ENCODE measurements around the gene VEPH1. TPM values are rescaled to one million over a fixed set of nuclear protein-coding genes. Genes with fewer than 3 reads are reported as not detected.

The VEPH1 gene
- total RNA-seq, 4 donors from 2014 or later: 0.48 to 11.7 (median 3.2) TPM

DNA sequence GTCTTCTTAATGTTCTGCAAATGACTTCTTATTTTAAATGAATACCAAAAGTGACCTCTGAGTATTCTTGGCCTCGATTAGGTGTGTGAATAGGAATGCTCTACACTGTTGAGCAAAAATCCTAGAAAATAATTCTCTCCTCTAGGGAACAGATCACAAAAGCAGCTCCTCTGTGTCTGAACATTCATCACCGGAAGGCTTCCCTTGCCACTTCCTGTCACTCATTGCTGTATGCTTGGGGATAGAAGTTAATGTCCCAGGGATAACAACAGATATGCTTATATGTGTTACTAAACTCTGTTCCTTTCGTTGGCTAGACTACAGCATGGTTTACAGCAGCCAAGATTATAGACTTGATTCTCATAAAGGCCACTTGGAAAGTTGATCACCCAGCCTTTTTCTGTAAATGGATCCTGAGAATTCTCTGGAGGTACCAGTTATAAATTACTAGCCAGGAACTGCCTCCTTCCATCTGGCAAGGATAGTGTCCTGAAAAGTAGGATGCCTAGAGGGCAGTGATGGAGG is 82.5 kb downstream of the VEPH1 start:
- ATAC-seq (ENCODE audit: low FRiP score): no peak
- TF ChIP-seq, protein P1, sequence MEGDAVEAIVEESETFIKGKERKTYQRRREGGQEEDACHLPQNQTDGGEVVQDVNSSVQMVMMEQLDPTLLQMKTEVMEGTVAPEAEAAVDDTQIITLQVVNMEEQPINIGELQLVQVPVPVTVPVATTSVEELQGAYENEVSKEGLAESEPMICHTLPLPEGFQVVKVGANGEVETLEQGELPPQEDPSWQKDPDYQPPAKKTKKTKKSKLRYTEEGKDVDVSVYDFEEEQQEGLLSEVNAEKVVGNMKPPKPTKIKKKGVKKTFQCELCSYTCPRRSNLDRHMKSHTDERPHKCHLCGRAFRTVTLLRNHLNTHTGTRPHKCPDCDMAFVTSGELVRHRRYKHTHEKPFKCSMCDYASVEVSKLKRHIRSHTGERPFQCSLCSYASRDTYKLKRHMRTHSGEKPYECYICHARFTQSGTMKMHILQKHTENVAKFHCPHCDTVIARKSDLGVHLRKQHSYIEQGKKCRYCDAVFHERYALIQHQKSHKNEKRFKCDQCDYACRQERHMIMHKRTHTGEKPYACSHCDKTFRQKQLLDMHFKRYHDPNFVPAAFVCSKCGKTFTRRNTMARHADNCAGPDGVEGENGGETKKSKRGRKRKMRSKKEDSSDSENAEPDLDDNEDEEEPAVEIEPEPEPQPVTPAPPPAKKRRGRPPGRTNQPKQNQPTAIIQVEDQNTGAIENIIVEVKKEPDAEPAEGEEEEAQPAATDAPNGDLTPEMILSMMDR (IDR thresholded peaks at IDR 0.05): no peak

DNA sequence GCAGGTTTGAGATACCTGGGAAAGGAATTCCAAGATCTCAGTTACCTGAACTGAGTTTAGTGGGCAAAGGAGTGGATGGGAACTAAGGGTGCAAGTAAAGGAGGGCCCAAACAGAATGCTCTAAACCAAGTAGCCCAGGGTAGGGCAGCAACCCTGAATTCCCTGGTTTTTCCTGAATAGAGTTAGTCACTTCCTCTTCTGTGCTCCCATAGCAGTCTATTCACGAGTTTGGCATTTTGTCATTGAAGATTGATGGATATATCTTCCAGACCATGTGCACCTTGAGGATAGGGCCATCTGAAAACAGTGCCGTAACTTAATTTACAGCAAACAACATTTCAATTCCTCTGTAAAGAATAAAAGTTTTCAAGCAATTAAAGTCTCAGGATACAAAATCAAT is 85.1 kb downstream of the VEPH1 start:
- DNase-seq (ENCODE audit: low spot score) (no peak), ATAC-seq (ENCODE audit: low FRiP score) (no peak)
- TF ChIP-seq, protein P1 (IDR thresholded peaks at IDR 0.05): no peak

More for the DNA sequence above, 82.5 kb downstream of the VEPH1 start:
- no peak for DNase-seq (ENCODE audit: low spot score)

DNA sequence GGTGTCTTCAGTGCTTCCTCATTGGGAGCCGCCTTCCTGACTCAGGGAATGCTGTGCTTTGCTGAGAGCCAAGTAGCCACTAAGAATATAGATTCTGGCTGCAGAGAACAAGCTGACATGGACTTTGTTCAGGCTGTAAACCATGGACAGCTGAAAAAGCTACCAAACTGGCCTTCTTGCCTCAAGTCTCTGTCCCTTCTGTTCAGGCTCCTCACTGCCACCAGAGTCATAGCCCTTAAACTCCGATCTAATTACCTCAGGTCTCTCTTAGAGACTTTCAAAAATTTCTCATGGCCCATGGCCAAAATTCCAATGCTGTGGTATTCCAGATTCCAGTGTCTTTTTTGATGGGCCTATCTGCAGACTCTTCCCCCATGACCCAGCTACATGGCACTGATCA is 86.0 kb downstream of the VEPH1 start:
- DNase-seq (ENCODE audit: low spot score) (no peak), ATAC-seq (ENCODE audit: low FRiP score) (no peak)
- TF ChIP-seq, protein P1 (IDR thresholded peaks at IDR 0.05): no peak

DNA sequence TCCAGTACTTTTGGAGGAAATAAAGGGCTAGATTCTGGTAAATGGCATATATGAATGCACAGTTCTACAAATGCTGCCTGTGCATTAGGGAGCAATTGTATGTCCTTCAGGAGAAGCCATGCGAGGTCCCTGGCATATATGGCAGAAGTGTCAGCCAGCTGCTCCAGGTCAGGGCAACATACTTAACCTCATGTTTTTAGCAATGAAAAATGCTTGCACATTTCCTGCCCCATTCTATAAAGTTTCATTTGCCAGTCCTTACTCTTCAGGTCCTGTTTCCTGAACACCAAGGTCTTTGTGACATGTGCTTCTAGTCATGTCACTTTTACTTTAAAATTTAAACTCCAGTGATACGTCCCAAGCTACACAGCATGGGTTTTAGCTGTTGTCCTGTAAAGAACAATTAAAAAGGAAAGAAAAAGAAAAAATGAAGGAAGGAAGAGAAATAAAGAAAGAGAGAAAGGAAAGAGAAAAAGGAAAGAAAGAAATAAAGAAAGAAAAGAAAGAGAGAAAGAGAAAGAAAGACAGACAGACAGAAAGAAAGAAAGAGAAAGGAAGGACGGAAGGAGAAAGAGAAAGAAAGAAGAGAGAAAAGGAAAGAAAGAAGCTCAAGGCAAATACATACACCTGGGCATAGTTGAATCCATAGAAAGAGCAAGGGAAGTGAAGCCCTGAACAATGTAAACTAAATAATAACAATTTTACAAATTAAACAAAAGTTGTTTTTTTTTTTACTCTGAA is 86.7 kb downstream of the VEPH1 start:
- DNase-seq (ENCODE audit: low spot score): no peak
- no peak for ATAC-seq (ENCODE audit: low FRiP score)
- TF ChIP-seq, protein P1 (IDR thresholded peaks at IDR 0.05): no peak

DNA sequence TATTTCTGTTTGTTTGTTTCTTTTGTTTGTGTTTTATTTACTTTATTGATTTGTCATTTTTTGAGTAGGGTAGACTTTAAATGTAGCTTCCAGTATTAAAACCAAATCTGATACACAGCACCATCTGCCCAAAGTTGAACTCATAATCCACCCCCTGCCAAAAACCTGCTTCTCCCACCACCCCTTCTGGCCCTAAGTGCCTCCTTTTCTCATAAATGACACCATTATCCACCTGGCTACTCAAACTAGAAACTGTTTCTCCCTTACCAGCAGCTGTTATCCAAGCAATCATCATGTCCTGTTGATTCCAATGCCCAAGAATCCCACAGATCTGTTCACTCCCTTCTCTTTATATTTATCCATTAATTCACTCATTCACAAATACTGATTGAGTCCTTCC is 88.4 kb downstream of the VEPH1 start:
- ATAC-seq (ENCODE audit: low FRiP score) (no peak), DNase-seq (ENCODE audit: low spot score) (no peak)
- TF ChIP-seq, protein P1 (IDR thresholded peaks at IDR 0.05): no peak

DNA sequence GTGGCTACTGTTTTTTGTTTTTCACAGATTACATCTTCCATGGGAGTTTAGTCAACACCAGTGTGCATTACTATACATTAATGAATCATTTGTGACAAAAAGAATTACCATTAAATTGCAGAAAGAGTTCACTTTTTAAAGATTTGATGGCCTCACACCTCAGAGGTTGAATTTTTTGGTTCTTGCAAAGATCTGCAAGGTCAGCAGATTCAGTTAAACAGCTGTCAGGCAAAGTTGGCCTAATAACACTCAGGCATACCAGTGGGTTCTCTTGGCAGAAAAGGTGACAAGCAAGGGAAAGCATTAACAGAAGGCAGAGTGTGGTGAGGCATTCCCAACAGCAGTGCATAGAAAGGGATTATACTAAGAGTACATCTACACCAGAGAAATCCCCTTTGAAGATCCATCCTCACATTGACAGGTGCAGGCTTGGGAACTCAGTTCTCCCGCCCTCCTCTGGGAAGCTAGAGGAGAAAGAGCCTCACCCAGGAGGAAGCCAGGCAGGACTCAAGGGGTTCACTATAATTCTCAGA is 90.8 kb downstream of the VEPH1 start:
- TF ChIP-seq, protein P1 (IDR thresholded peaks at IDR 0.05): no peak
- ATAC-seq (ENCODE audit: low FRiP score): no peak

DNA sequence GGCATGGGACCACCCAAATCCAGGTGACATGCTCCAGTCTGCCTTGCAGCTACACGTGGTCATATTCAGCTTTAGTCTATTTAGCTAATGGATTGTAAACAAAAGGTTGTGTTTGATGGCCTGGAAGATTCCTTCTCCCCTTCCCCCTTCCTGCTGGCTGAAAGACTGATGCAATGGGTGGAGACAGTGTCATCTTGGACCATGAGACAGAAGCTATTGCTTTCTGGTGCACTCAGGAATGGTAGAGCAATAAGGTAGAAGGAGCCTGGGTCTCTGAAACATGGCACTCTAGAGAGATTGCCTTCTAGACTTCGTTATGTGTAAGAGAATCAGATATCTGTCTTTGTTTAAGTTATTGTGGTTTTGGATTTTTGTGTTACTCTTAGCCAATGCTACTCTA is 92.3 kb downstream of the VEPH1 start:
- DNase-seq (ENCODE audit: low spot score) (no peak), ATAC-seq (ENCODE audit: low FRiP score) (no peak)
- TF ChIP-seq, protein P1 (IDR thresholded peaks at IDR 0.05): no peak

More for the DNA sequence above, 90.8 kb downstream of the VEPH1 start:
- DNase-seq (ENCODE audit: low spot score): no peak

Measured in omental fat pad (tissue), 4 donors.